Cerebellar cortex (tissue), 1 donor: ENCODE results near the gene CHRNA5.
"Not testable (repeated sequence)": the region's sequence is repeated elsewhere in the genome, so short reads cannot be mapped to it uniquely, and the experiment has no call there.

Experiments
- DNase-seq: peaks from one replicate; pipeline ENCODE4 v3.0.0-alpha.2; 2015; ENCODE audit warnings: low spot score

Gene CHRNA5

DNA sequence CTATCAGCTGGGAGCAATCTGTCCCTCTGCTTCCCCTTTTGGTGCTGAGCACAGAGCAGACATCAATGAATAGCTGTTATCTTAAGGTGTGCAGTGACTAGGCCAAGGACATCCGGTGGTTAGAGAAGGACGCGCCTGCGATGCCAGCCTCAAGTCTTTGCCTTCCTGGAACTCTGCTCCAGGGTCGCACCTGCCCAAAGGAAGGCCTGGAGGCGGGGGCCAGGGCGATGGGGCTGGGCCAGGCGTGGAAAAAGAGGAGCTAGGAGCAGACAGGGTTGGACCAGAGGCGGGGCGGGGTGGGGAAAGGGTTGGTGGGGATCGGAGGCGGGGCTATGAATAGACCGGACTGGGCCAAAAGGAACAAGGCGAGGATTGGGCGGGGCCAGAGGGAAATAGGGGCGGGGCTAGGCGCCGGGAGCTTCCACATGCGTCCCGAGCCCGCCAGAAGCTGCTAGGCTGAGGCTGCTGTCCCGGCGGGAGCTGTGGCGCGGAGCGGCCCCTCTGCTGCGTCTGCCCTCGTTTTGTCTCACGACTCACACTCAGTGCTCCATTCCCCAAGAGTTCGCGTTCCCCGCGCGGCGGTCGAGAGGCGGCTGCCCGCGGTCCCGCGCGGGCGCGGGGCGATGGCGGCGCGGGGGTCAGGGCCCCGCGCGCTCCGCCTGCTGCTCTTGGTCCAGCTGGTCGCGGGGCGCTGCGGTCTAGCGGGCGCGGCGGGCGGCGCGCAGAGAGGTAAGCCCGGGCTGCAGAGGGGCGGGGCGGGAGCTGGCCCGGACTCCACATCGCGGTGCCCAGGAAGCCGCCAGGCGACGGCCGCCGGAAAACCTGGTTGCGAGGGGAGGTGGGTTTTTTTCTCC lies at the start of gene CHRNA5:
Gene CHRNA5, plus strand, starts transcription at position 424 of the 854 bp plus-strand sequence. Its CDS starts 200 bp downstream, at position 624.
- DNase-seq, result peak; percentile 81

DNA sequence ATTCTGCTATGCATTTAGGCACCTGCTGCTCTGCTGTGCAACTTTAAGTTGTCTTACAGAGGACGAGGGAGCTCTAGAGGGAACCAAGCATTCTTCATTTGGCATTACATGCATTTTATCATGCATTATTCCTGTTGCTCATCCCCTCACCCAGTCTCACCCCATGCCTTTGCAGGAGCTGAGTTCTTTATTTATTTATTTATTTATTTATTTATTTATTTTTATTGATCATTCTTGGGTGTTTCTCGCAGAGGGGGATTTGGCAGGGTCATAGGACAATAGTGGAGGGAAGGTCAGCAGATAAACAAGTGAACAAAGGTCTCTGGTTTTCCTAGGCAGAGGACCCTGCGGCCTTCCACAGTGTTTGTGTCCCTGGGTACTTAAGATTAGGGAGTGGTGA lies 45.3 kb upstream of the CHRNA5 start:
- DNase-seq, result not testable (repeated sequence)

DNA sequence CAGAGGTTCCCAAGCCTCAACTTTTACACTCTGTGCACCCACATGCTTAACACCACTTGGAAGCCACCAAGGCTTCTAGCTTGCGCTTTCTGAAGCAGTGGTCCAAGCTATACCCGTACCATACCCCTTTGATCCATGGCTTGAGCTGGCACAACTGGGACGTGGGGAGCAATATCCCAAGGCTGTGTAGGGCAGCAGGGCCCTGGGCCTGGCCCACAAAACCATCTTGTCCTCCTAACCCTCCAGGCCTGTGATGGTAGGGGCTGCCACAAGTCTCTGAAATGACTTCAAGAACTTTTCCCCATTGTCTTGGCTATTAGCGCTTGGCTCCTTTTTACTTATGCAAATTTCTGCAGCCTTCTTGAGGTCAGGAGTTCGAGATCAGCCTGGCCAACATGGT lies 41.1 kb upstream of the CHRNA5 start:
- DNase-seq, result no peak

DNA sequence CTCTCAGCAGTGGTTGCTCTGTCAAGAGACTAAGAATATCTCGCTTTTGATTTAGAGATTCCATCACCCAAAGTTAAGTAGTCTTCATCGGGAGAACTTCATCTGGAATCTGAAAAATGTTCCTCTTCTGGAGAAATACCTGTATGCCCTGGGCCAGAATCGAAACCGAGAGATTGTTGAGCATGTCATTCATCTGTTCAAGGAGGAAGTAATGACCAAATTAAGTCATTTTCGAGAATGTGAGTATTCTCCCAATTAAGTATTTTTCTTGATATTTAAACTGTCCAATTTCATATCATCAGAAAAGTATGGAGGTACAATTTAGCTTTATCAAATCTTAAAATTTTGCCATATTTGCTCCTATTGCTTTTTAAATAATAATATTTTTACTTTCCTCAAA lies 38.0 kb upstream of the CHRNA5 start:
- no peak for DNase-seq

DNA sequence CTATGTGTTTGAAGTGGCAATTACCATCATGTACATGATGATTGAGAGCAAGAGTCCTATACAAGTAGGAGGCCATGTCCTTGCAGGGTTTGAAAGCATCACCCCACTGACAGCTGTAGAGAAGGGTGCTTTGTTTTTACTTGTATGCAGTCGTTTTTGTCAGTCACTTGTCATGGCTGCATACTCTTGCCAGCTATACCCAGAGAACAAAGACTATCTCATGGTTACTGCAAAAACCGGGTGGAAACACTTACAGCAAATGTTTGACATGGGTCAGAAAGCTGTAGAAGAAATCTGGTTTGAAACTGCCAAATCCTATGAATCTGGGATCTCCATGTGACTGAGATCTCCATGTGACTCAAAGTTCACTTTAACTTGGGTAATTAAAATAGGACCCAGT lies 32.0 kb upstream of the CHRNA5 start:
- no peak for DNase-seq

DNA sequence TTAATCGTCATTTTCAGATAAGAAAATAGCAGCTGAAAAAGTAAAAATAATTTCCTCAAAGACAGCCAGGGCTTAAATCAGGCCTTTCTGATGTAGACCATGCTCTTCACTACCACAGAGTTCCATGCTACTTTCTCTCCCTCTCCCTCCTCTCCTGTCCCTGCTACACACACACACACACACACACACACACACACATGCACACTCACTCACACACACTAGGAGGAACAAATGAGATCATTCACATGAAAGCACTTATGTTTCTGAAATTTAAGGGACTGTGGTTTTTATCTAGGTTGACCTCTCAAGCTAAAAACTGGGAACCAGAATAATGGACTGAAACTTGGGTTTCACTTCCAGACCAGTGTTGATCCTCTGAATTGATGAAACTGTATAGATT lies 29.2 kb upstream of the CHRNA5 start:
- DNase-seq, result no peak

DNA sequence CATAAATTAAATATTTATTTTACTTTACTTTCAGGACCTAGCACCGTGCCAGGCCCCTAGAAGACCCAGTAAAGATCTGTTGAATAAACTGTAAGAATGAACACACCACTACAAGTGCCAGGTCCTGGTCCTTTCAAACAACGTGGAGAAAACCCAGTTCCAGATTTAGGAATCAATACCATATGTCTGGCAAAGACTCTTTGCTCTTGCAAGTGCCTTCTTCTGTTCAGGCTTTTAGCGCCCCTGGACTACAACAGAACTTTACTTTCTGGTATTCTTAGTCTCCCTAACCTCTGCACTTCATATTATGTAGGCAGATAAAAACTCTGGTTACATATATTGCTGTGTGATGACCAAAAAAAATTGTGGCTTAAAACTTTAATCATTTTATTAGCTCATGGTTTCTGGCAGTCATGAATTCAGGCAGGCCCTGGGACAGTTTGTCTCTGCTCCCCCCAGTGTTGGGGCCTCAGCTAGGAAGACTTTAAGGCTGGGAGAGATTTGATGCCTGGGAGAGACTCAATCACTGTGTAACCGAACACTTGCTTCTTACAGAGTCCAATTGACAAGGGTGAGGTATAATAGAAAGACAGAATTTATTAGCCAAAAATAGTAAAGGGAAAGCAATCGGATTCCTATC lies 27.9 kb upstream of the CHRNA5 start:
- DNase-seq, result no peak

DNA sequence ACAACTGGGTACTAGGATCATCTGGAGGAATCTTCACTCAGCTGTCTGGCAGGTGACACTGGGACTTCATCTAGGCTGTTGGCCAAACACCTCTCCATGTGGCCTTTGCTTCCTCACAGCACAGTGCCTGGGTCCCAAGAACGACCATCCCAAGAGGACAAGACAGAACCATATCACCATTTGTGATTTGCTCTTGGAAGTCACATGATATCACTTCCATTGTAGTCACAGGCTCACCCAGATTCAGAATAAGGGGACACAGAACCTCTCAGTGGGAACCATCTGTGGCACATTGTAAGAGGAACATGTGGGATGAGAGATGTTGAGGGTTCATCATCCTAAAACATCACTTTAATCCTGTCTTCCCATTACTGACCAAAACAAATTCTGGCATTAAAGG lies 27.0 kb upstream of the CHRNA5 start:
- no peak for DNase-seq

DNA sequence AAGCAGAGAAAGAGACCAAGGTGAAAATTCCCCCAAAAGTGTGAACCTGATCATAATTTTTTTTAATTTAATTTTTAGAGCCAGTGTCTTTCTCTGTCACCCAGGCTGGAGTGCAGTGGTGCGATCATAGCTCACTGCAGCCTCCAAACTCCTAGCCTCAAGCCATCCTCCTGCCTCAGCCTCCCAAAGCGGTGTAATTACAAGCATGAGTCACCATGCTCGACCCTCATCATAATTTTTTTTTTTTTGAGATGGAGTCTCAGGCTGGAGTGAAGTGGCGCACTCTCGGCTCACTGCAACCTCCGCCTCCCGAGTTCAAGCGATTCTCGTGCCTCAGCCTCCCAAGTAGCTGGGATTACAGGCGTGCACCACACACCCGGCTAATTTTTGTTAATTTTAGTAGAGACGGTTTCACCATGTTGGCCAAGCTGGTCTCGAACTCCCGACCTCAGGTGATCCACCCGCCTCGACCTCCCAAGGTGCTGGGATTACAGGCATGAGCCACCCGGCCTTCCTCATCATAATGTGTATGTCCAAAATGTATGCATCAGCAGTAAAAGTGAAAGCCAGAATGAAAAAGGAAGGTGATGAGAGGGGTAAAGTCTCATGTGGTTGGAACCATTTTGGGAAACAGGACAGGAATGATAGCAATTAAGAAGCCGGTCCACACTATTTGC lies 25.7 kb upstream of the CHRNA5 start:
- DNase-seq, result not testable (repeated sequence)

DNA sequence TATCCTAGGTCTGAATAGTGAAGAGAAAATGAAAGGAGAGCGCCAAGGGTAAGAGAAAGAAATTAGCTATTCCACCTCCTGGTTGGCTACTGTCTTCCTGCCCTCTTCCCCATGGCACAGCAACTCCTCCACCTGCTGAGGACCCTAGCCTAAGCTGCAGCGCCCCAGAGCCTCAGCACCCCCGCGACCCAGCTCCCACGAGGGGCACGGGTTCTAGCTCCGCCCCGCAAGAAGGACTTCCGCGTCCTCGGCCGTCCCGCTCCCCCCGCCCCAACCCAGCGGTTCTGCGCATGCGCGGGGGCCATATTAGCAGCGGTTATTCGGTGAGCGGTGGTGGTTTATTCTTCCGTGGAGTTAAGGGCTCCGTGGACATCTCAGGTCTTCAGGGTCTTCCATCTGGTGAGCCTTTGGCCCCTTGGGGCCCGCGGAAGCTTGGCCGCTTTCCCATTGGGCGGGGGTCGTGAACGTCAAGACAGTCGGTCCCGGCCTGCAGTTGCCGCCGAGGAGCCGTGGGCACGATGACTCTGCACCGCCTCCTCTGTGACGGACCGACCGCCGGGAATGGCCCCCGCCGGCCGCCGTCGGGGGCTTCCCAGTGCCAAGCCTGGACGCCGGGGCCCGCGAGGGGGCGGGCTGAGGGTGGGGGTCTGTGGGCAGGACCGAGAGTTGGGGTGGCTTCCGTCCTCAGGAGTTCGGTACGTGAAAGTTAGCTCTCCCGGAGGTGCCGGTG lies 25.0 kb upstream of the CHRNA5 start, which contains the start of gene PSMA4:
Gene PSMA4, plus strand, starts transcription at position 304 of the 730 bp plus-strand sequence. CDS start 1,484 bp downstream, outside the sequence.
- DNase-seq, result peak; percentile 87

DNA sequence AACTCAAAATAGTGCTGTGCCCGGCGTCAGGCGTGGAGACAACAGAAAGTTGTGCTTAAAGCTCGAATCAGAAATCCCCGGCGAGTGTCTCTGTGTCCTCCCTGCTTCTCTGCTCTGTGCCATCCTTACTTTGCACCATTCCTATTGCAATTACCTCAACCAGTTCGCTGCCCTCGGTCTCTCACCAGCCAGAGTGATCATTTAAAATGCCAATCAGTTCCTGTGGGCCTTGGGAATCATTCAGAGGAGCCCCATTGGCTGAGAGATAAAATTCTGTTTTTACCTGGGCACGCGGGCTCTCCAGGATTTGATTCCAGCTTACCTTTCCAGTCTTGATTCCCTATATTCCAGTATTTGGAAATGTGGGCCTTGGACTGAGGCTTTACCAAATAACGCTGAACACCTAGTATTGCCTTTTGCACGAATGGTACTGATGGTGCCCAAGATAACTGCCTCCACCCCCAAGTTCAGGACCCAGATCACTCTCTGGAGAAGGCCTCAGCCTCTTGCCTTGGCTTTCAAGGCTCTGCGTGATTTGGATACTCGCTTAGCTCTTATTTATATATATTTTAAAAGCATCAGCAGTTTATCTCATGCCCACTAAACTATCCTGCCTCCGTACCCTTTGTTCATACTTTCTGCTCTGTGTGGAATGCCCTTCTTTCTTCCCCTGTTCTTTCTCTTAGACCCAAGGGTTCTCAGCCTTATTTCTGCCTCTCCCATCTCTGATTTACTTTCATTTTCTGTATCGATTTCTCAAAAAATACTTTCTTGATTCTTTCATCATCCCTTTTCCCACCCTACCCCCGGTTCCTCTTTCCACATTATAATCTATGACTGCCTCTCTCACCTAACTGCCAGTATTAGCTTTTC lies 24.2 kb upstream of the CHRNA5 start:
- no peak for DNase-seq

DNA sequence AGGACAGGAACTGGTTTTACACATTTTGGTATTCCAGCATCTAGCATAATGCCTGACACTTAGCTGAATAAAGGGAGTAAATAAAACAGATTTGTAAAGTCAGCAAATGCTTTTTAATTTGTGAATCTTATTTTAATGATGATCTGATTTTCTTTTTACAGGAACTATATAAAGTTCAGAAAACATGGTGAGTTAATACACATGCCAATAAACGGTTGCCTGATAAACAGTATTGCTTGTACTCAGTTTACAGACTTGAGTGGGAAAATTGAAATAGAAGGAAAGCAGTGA lies 23.6 kb upstream of the CHRNA5 start:
- DNase-seq, result no peak

DNA sequence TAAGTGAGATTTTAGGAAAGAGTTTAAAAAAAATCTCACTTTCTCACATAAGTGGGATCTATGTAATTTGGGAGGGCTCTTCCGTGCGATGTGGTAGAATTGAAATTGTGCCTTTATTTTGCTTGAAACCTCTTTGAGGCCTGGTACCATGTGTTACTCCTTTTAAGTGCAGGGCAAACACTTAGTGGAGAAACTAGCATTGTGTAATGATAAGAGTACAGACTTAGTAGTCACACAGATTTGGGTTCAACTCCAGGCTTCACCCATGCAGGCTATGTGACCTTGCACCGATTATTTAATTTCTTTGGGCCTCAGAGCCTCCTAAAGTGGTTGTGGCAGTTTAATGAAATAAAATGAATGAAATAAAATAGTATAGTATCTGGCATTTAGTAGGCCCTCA lies 22.7 kb upstream of the CHRNA5 start:
- no peak for DNase-seq

DNA sequence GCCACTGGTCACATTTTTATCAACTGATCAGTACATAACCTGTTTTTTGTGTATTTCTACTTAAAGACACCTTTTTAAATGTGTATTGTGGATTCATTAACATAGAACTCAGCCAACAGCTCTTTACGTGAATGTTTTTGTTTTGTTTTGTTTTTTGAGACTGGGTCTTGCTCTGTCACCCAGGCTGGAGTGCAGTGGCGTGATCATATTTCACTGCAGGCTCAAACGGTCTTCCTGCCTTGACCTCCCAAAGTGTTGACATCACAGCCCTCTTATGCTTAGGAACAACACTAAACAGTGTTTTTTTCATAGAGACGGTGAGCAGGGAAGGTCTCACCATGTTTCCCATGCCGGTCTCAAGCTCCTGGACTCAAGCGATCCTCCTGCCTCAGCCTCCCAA lies 15.1 kb upstream of the CHRNA5 start:
- DNase-seq, result no peak

DNA sequence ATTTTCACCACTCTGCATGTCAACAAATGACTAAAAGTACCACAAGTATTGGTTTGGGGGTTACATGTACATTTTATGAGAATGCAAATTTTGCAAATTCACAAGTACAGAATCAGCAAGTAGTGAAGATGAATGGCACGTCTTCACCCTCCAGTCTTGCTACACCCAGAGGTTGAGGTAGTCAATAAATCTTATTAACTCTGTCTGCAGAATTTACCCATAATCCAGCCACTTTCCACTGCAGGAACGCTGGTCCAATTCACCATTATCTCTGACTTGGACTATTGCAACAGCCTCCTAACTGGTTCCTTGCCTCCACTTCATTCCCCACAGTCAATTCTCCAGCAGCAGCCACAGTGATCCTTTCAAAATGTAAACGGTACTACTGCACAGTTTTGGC lies 14.5 kb upstream of the CHRNA5 start:
- no peak for DNase-seq

DNA sequence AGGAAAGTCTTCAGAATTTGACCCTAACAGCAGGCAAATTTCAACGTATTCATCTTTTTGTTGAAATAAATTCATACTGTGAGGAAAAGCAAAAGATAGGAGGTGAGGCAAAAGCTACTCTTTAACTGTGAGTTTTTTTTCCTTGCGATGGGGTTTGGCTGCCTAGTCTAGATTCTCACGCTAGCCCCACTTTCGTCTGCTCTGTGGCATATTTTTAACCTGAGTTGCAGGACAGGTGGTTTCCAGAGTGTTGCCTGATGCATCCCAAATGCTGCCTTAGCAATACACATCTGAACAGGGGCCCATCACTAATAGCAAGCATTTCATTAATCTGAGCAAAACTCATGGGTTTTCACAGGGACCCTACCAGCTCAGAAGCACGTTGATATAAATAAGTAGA lies 13.4 kb upstream of the CHRNA5 start:
- DNase-seq, result no peak

DNA sequence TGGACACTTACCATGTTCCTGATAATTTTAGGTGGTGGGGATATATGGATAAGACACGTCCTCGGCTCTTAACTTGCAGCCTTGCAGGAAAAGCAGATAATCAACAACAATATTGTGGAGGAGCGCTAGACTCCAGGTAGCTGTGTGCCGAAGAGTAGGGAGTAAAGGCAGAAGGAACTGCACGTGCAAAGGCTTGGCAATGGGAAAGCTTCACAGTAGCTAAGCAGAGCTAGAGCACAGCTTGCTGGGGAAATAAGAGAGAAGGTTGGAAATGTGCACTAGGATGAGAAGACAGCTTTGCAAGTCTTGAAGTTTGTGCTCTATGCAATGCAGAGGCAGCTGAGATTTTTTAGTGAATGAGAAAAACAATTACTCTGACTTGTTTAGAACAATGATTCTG lies 12.7 kb upstream of the CHRNA5 start:
- DNase-seq, result peak; percentile 42

DNA sequence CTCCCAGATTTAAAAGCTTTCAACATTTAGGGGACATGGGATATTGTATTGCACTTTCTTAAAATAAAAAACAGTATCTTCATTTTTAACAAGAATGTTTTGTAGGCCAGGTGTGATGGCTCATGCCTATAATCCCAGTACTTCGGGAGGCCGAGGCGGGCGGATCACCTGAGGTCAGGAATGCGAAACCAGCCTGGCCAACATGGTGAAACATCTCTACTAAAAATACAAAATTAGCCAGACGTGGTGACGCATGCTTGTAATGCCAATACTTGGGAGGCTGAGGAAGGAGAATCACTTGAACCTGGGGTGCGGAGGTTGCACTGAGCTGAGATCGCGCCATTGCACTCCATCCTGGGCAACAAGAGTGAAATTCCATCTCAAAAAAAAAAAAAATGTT lies 5.1 kb upstream of the CHRNA5 start:
- not testable (repeated sequence) for DNase-seq

DNA sequence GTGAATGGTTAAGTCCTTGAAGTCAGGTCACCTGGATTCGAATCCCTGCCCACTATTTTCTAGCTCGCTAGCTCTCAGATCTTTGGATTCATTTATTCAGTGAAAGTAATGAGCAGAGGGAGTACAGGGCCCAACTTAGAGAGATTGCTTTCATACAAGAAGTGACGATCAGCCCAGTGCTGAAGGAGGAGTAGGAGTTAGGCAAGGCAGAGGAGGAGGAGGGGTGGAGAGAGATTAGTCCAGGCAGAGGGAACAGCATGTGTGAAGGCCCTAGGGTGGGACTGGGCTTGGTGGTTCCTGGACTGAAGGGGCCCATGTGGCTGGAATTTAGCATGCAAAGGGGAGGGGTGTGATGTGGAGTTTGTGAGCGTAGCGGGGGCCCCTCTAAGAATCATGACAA lies 3.8 kb upstream of the CHRNA5 start:
- DNase-seq, result no peak

DNA sequence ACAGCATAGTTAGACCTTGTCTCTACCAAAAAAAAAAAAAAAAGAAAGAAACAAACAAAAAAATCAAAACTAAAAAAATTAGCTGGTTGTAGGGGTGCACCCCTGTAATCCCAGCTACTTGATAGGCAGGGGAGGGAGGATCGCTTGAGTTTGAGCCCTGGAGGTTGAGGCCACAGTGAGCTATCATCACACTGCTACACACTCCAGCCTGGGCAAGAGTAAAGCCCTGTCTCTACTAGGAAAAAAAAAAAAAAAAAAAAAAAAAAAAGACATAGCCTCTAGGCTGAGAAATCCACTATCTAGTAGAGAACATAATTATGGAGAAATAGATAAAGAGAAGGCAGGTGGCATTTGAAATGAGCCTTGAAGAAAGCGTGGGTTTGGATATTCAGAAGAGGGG lies 2.2 kb upstream of the CHRNA5 start:
- DNase-seq, result no peak

DNA sequence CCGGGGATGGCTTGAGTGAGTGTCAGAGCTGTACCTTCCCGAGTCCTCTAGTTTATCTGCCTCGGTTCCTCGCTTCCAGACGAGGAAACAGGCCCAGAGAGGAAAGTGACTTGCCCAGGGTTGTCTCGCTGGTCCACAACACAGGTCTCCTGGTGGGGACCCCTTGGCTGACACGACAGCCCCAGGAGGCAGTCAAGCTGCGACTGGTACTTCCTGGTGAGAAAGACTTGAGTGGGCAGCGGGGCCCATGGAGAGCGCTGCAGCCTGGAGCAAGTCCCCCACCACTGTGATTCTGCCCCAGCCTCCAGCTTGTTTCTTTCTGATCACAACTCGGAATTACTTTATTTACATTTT lies 600 bp upstream of the CHRNA5 start:
- DNase-seq, result no peak
